GM21825 (cell line): ENCODE results near the gene TLK2.
"Not testable (repeated sequence)": the region's sequence is repeated elsewhere in the genome, so short reads cannot be mapped to it uniquely, and the experiment has no call there.

ENCODE experiments used
- ATAC-seq: cut with Tn5 transposase; IDR thresholded peaks from one replicate; pipeline ENCODE4 v1.9.1; 2021; ENCODE audit warnings: mild to moderate bottlenecking, moderate library complexity; ENCODE audit not compliant: unreplicated experiment

Gene TLK2

DNA sequence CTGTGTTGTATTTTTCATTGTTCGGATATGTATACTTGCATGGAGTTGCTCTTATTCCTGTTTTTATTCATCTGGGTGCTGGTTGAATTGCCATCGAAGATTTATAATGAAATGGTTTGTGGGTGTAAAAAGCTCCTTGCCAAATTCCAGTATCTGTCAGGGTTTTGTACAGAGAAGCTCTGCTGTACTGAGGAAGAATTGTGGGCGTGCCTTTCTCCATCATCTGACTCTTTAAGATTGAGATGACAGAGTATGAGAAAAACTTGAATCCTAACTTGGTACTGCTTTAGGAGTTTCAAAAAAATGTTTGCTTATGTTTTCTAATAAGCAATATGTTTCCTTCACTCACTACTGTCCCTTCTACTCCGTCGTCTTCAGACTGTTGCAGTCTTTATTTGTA lies 78.9 kb downstream of the TLK2 start:
- ATAC-seq = not testable (repeated sequence)

DNA sequence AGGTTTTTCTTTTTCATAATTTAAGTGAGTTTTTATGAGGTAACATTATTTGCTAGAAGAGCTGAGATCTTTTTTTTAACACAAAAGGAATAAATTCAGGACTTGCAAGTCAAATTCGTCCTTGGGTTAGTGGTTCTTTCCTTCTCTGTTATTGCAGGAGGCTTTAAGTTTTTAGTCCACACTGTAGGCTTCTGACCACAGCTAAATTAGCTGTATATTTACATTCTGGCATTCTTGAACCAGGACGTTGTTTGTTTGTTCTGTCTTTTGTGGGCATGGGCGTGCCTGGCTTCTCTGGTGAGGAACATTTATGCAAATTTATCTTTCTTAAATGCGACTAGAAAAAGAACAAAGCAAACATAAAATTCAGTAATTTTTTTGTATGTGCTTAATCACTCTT lies 80.3 kb downstream of the TLK2 start:
- ATAC-seq = not testable (repeated sequence)

DNA sequence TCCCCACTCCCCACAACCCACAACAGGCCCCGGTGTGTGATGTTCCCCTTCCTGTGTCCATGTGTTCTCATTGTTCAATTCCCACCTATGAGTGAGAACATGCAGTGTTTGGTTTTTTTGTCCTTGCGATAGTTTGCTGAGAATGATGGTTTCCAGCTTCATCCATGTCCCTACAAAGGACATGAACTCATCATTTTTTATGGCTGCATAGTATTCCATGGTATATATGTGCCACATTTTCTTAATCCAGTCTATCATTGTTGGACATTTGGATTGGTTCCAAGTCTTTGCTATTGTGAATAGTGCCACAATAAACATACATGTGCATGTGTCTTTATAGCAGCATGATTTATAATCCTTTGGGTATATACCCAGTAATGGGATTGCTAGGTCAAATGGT lies 82.3 kb downstream of the TLK2 start:
- ATAC-seq = not testable (repeated sequence)

DNA sequence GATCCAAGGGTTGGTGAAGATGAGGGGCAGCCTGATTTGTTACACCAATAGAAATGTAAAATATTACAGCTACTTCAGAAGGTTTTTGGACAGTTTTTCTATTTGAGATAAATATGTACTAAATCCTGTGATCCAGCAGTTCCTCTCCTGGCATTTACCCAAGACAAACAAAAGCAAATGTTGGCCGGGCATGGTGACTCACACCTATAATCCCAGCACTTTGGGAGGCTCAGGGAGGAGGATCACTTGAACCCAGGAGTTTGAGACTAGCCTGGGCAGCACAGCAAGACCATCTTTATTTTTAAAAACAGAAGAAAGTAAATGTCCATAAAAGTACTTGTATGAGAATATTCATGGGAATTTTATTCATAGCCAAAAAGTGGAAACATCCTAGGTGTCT lies 84.0 kb downstream of the TLK2 start:
- no peak for ATAC-seq

DNA sequence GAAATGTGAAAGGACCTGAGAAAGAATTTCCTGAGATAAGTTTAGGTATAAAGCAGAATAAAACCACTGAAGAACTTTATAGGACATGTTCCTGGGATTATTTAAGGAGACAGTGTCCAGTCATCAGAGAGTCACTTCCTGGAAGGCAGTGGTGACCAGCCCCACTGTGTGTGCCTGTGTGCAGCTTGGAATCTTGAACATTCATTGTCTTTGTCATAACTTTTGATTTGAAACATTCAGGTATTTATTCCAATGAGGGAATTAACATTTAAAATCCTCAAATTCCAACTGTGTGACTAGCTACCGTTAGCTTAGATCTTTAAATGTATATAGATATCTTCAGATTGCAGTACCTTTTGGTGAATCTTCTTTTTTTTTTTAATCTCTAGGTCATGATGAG lies 87.2 kb downstream of the TLK2 start:
- no peak for ATAC-seq

DNA sequence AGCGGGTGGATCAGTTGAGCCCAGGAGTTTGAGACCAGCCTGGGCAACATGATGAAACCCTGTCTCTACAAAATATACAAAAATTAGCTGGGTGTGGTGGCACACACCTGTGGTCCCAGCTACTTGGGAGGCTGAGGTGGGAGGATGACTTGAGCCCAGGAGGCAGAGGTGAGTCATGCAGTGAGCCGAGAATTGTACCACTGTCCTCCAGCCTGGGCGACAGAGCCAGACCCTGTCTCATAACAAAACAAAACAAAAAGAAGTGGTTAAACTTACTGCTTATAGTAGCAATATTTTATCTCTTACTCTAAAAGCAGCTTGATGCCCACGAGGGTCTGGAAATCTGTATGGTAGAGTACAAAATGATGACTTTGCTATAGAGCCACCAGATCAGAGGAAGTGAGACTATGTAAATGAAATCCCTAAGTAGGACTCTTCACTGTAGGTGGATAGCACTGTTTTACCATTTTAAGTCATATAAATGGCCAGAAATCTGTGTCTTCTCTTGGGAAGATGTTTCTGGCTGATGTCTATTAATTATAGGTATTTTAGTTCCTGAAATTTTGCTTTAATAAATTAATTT lies 88.5 kb downstream of the TLK2 start:
- ATAC-seq = no peak

DNA sequence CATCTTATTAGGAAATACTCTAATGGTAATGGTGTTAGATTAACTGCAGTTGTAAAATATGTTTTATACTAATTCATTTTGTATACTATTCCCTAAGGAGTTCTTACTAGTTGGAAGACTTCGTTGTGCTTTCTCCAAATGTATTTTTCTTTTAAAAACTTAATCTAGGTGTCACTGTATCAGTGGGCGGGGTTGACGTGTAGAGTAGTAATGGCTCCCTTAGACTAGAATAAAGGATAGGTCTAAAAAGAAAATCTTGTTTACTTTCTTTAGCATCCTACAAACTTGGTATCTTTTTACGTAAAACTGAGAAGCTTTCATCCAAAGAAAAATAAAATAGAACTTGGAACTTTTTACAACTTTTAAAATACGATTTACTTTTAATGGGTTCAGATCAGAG lies 93.9 kb downstream of the TLK2 start:
- ATAC-seq = no peak

DNA sequence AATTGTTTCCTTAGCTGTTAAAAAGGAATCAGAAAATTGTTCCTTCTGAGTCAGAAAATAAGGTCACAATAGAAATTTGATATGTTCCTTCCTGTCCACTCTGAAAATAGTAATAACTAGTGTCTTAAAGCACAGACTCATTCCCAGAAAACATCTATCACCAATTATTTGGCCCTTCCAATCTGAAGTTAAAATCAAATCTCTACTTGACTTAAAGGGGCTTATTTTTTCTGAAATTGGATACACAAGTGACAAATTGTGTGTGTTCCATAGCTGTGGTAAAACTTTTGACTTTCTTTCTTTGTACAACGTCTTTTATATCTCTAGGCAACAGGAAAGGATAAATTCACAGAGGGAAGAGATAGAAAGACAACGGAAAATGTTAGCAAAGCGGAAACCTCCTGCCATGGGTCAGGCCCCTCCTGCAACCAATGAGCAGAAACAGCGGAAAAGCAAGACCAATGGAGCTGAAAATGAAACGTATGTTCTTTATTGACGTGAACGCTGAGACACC lies 94.3 kb downstream of the TLK2 start:
- no peak for ATAC-seq

DNA sequence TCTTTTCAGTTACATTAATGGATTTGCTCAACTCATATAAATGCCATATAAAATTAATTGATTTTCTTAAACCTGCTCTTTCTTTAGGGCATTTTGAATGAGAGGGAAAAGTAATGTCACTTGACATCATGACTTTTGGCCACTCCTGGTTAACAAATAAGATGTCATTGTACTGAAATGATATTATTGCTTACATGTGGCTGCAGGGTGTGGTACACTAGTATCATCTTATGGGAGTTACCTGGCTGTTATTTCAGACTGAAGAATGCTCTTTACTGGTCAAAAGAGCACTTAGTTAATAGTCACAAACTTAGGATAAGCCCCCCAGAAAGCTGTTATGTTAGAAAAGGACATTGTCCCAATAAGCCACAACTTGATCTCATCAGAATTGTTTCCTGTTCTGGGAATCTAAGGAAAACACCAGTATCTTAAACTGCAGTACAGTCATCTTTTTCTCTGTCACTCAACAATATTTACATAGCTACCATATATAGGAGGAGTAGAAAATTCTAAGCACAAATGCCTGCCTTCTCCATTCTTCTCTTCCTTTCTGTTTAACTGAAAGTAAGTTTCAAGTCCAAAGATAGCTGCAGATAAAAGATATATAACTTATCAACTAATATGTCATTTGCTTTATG lies 95.0 kb downstream of the TLK2 start:
- no peak for ATAC-seq

DNA sequence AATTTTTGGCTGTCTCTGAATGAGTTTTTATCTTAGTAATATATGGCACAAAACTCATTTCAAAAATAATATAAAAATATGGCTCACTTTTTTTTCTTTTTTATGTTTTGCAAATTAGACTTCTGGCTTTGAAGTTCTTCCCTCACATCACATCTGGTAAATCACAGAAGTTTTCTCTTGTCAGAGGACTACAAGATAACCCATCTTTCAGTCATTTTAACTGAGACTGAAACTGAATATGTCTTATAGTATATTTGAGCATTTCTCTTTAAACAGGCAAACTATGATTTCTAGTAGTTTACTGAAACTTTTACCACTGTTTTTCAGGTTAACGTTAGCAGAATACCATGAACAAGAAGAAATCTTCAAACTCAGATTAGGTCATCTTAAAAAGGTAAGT lies 97.8 kb downstream of the TLK2 start:
- ATAC-seq = no peak

DNA sequence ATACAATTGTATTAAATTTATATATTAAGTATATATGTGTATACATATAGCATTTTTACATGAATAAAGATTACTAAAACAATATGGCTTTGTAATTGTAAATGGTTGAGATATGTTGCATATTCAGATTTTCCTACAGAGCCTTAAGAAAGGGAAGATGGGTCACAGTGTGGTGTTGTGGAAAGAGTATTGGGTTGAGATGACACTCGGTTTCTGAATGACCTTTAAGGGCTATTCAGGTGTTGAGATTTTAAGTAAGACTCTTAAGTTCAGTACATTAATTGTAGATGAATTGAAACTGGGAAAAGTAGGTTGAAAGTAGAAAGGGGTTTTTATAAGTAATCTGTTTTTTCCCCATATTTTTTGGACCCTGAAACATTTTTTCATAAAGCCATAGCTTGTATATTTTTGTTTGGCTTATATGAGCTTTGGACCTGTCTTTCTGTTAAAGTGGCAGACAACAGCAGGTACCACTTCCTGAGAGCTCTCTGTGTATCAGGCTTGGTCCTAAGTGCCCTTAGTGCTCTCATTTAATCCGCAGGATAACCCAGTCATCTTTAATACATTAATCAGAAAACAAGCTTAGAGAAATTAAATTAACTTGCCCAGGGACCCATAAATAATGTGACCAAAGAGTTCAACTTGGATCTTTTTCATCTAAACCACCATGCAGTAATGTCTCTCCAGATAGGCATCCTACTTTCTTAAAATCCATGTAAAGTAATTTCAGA lies 100.3 kb downstream of the TLK2 start:
- no peak for ATAC-seq

DNA sequence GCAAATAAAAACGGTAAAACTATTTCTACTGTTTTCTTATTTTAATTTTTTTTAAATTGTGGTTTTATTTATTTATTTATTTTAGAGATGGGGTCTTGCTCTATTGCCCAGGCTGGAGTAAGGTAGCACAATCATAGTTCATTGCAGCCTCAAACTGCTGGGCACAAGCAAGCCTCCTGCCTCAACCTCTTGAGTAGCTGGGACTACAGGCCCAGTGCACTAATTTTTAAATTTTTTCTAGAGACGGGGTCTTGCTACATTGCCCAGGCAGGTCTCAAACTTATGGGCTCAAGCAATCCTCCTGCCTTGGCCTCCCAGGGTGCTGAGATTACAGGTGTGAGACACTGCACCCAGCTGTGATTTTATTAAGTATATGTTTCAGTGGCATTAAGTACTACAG lies 102.3 kb downstream of the TLK2 start:
- no peak for ATAC-seq

DNA sequence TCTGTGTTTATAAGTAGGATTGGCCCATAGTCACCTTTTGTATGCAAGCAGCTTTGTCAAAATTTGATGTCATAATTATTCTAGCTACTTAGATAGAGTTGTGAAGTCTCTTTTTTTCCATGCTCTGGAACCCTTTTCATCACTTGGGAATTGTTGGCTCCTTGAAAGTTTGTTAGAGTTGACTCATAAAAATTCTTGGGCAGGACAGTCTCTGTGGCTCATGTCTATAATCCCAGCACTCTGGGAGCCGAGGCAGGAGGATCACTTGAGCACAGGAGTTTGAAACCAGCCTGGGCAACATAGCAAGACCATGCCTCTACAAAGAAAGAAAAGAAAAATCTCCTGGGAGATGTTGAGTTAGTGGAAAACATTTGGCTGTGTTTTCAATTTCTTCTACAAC lies 103.1 kb downstream of the TLK2 start:
- no peak for ATAC-seq

DNA sequence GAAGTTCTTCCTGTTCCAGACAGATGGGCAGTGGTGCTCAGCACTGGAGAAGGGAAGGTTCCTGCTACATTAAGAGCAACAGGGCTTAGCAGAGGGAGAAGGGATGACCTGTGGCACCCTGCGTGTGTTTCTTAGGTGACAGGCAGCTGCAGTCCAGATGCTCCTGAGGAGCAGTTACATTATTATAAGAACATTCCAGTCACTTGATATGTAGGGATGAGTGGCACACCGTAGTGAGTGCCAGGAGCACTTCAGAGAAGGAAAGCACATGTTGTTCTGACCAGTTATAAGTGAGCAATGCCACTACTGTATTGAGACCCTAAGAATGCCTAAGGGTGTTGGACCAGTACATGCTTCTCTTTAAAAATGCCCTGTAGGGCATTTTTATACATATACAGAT lies 108.9 kb downstream of the TLK2 start:
- ATAC-seq = no peak

DNA sequence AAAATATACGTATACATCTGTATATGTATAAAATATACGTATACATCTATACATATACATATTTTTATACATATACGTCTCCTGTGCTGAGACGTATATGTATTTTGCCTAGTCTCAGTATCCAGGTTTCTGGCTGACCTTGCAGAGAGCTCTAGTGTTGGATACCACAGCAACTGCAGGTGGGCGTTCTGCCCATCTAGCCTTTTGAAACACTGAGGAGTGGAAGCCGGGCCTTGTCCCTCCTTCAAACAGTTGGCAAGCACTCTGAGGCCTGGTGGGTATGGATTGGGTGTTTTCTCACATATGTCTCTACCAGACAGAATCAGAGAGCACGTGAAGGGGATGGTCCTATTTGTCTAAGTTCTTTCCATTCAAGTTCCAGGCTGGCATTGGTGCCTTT lies 109.5 kb downstream of the TLK2 start:
- no peak for ATAC-seq

DNA sequence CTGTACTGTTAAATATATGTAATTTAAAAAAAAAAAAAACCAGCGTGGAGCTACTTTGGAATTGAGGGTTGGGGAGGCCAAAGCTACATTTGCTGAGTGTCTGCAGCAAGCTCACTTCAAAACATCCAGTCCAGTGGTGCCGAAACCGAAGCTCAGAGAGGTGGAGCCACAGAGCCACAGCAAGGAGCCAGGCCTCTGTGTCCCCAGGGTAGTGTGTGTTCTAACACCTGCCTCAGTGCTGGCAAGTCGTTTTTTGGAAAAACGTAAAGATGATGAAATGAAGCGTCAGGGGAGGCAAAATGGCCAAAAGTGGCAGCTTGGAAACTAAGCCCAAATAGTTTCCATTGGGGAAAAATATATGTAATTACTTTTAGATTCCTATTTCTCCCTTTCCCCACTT lies 112.7 kb downstream of the TLK2 start:
- no peak for ATAC-seq

DNA sequence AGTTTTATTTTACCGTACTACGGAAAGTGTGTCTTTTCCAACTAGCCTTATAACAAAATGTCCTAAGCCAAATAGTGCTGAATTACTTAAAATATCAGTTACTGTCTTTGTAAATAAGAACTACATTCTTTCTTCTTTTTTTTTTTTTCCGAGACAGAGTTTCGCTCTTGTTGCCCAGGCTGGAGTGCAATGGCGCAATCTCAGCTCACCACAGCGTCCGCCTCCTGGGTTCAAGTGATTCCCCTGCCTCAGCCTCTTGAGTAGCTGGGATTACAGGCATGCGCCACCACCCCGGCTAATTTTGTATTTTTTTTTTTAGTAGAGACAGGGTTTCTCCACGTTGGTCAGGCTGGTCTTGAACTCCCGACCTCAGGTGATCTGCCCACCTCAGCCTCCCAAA lies 113.2 kb downstream of the TLK2 start:
- ATAC-seq = not testable (repeated sequence)

DNA sequence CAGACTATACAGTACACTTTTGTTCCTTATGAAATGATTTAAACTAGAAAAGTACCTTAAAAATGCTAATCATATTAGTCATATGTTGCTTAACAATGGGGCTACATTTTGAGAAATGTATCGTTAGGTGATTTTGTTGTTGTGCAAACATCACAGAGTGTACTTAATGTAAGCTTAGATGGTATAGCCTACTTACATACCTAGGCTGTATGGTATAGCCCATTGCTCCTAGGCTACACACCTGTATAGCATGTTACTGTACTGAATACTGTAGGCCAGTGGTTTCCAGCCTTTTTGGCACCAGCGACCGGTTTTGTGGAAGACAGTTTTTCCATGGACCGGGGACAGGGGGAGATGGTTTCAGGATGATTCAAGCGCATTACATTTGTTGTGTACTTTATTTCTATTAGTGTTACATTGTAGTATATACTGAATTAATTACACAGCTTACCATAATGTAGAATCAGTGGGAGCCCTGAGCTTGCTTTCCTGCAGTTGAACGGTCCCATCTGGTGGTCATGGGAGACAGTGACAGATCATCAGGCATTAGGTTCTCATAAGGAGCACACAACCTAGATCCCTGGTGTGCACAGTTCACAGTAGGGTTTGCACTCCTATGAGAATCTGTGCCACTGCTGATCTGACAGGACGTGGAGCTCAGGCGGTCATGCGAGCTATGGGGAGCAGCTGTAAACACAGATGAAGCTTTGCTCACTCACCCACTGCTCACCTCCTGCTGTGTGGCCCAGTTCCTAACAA lies 113.9 kb downstream of the TLK2 start:
- no peak for ATAC-seq

DNA sequence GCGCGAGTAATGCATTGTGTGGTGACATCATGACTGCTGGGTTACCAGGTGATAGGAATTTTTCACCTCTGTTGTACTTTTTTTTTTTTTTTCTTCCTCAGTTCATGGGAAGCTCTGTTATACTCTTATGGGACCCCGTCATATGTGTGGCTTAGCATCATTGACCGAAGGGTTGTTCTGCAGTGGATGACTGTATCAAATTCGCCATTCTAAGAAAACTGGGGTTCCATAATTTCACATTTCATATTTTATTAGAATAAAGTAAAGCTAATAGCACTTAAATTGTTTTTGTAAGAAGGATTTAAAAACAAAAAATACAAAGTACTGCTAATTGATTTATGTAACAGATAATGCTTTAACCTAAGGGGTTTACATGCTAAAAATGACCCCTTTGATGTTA lies 116.9 kb downstream of the TLK2 start:
- no peak for ATAC-seq

DNA sequence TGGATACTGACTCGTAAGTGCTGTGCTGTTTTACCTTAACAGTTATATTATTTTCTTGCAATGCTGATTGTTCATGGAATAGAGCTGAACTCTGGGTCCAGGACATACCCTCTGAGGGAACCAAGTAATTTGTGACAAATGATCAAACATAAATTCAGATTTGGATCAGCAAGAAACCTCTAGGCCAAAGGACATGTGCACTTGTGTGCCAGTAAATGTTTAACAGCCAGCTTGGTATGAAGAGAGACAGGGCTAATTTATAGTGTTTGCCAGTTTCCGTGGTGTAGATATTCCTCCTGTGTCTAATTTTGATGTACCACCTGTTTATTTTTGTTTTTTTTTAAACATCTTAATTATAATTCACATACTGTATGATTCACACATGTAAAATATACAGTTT lies 118.0 kb downstream of the TLK2 start:
- ATAC-seq = no peak

DNA sequence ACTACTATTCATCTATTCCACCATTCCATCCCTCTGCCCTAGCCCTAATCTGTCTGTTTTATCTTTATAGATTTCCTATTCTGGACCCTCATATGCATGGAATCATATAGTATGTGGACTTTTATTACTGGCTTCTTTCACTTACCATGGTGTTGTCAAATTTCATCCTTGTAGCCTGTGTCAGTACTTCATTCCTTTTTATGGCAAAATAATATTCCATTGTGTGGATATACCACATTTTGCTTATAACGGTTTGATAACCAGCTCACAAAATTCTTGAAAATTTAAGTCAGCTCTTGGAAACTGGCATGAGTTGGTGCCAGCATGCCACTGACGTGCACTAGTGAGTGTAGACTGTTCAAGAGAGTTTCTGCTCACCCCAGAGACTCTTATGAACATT lies 118.5 kb downstream of the TLK2 start:
- no peak for ATAC-seq

DNA sequence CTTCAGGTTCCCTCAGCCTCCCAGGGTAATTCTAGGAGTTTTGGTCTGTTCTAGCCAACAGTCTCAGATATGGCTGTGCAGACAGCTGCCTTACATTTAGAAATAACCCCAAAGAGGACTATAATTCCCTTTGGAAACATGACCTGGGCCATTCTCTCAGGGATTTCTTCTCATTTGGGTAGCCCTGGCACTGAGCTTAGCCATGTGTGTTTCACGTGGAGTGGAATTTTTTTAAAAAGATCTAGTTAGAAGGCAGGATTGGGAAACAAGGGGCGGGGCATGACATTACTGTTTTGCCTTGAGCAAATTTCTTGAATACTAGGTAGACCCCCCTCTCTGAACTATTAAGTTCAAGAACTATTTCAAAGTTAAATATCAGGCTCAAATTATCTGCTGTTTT lies 119.3 kb downstream of the TLK2 start:
- no peak for ATAC-seq
